Breast epithelium (tissue), 4 donors: ENCODE results near the gene UBXN7. TPM values are rescaled to one million over a fixed set of nuclear protein-coding genes. Genes with fewer than 3 reads are reported as not detected.
"Not testable (repeated sequence)": the region's sequence is repeated elsewhere in the genome, so short reads cannot be mapped to it uniquely, and the experiment has no call there.

Experiments used
- DNase-seq, 2 donors: peaks; one replicate each; pipeline ENCODE4 v3.0.0-alpha.2; 2019; ENCODE audit warnings: low spot score in 2 of 2
- H3K27ac ChIP-seq, 2 donors: fragments of 200-600 bp; sonication (generic) in 1 of 2; one replicate each; pipeline ENCODE4 v1.5.1; 2016 to 2019; ENCODE audit warnings: mild to moderate bottlenecking in 1 of 2
- H3K27me3 ChIP-seq, 2 donors: fragments of 200-600 bp; sonication (generic) in 1 of 2; one replicate each; pipeline versions ENCODE4 v1.5.1 to v1.6.0; 2017 to 2019; ENCODE audit warnings: control low read depth in 1 of 2, mild to moderate bottlenecking in 1 of 2
- H3K36me3 ChIP-seq: fragments of 200-600 bp; one replicate; pipeline ENCODE4 v1.5.1; 2019
- H3K4me1 ChIP-seq, 2 donors: fragments of 200-600 bp; sonication (generic); one replicate each; pipeline ENCODE4 v1.5.1; 2016 to 2019; ENCODE audit warnings: control low read depth in 1 of 2
- H3K4me3 ChIP-seq, 3 donors: fragments of 200-600 bp; sonication (generic); 1 replicate in 2 of 3; 2 replicates in 1 of 3; pipeline ENCODE4 v1.5.1; 2016 to 2019; ENCODE audit warnings: mild to moderate bottlenecking in 3 of 3, moderate library complexity in 2 of 3
- H3K9me3 ChIP-seq, 2 donors: fragments of 200-600 bp; sonication (generic) in 1 of 2; one replicate each; pipeline ENCODE4 v1.5.1; 2016 to 2019; ENCODE audit warnings: control low read depth in 1 of 2
- POLR2A ChIP-seq: fragments of 450-650 bp; IDR thresholded peaks from one replicate; pipeline ENCODE4 v1.6.1; 2016; ENCODE audit warnings: antibody characterized with exemption, mild to moderate bottlenecking, moderate library complexity
- POLR2AphosphoS5 ChIP-seq, 3 donors: sonication (generic); formaldehyde crosslinking; IDR thresholded peaks; one replicate each; pipeline ENCODE4 v1.6.1; 2017; ENCODE audit warnings: antibody characterized with exemption in 3 of 3
- intact Hi-C: fragments of 100-400 bp; cut with DNase I; formaldehyde crosslinking; loops from one replicate; pipeline ENCODE4 v1.15.1; 2023; ENCODE audit warnings: low total_unique reads
- total RNA-seq, 3 donors: library from RNA; depleted of rRNA; stranded (reverse); fragments of >200 nt; gene quantifications; one replicate each; pipeline ENCODE4 v1.1.0, GENCODE V29; 2016
- TF ChIP-seq, protein P1 (sequence below), 3 donors: fragments of 450-650 bp; IDR thresholded peaks; one replicate each; pipeline ENCODE4 v1.5.1; 2016 to 2017; ENCODE audit warnings: antibody characterized with exemption in 3 of 3, mild to moderate bottlenecking in 3 of 3, moderate library complexity in 3 of 3

Gene UBXN7
- total RNA-seq, 3 donors from 2014 or later: 21.4 to 25.8 (median 21.6) TPM

DNA sequence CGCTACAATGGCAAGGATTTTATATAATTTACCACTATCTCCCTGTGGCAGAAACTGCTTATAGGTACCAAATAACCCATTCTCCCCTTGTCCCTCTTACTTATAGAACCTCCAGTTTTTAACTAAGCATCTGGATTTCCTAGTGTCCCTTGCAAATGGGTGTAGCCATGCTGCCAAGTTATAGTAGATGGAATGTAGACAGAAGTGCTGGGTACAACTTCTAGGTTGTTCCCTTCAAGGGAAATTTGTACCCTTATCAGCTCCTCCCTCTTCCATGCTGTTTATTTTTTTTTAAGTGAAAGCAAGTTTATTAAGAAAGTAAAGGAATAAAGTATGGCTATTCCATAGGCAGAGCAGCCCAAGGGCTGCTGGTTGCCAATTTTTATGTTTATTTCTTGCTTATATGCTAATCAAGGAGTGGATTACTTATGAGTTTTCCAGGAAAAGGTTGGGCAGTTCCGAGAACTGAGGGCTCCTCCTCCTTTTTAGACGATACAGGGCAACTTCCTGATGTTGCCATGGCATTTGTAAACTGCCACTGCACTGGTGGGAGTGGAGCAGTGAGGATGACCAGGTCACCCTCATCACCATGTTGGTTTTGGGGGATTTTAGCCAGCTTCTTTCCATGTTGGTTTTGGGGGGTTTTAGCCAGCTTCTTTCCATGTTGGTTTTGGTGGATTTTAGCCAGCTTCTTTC, 53.9 kb downstream of the UBXN7 start:
- no peak overlapping the region for H3K4me3 ChIP-seq
- H3K4me1 ChIP-seq: no peaks in the 10 kb centered on the region
- TF ChIP-seq POLR2AphosphoS5 (IDR thresholded peaks at IDR 0.05) (no peak), POLR2A (no peak)
- TF ChIP-seq, protein P1, sequence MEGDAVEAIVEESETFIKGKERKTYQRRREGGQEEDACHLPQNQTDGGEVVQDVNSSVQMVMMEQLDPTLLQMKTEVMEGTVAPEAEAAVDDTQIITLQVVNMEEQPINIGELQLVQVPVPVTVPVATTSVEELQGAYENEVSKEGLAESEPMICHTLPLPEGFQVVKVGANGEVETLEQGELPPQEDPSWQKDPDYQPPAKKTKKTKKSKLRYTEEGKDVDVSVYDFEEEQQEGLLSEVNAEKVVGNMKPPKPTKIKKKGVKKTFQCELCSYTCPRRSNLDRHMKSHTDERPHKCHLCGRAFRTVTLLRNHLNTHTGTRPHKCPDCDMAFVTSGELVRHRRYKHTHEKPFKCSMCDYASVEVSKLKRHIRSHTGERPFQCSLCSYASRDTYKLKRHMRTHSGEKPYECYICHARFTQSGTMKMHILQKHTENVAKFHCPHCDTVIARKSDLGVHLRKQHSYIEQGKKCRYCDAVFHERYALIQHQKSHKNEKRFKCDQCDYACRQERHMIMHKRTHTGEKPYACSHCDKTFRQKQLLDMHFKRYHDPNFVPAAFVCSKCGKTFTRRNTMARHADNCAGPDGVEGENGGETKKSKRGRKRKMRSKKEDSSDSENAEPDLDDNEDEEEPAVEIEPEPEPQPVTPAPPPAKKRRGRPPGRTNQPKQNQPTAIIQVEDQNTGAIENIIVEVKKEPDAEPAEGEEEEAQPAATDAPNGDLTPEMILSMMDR (IDR thresholded peaks at IDR 0.05): no peak
- intact Hi-C loops: no loop called here
- DNase-seq: no peak
- H3K27me3 ChIP-seq: no peaks in the 10 kb centered on the region
- no peak overlapping the region for H3K27ac ChIP-seq
- no peaks in the 10 kb centered on the region for H3K36me3 ChIP-seq
- H3K9me3 ChIP-seq: no peaks in the 10 kb centered on the region

- TF ChIP-seq, protein P1 (IDR thresholded peaks at IDR 0.05): no peak
- TF ChIP-seq POLR2AphosphoS5 (IDR thresholded peaks at IDR 0.05): no peak
- Histone ChIP-seq H3K4me3 (no peak overlapping the region), H3K9me3 (no peaks in the 10 kb centered on the region), H3K4me1 (no peaks in the 10 kb centered on the region), H3K27ac (no peak overlapping the region), H3K27me3 (no peaks in the 10 kb centered on the region), H3K36me3 (no peaks in the 10 kb centered on the region)
- intact Hi-C loops: no loop called here
- DNase-seq: no peak
Observed at GRCh38 chr3:196377321-196377720, 54.9 kb downstream of the UBXN7 start.

DNA sequence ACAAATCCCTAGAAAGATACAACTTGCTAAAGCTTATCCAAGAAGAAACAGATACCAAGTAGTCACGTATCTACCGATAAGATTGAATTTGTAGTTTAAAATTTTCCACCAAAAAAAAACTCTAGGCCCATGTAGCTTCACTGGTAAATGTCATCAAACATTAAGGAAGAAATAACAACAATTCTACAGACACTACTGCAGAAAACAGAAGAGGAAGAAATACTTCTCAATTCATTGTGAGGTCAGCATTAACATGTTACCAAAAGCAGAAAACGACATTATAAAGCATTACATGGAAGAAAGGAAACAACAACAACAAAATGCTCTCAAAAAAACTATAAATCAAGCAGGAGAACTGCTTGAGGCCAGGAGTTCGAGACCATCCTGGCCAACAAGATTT, 66.5 kb downstream of the UBXN7 start:
- Histone ChIP-seq H3K9me3 (no peaks in the 10 kb centered on the region), H3K36me3 (no peaks in the 10 kb centered on the region), H3K4me1 (no peaks in the 10 kb centered on the region), H3K27me3 (no peaks in the 10 kb centered on the region), H3K4me3 (no peak overlapping the region), H3K27ac (no peak overlapping the region)
- TF ChIP-seq, protein P1 (IDR thresholded peaks at IDR 0.05): no peak
- TF ChIP-seq POLR2AphosphoS5 (IDR thresholded peaks at IDR 0.05): no peak
- no peak for TF ChIP-seq POLR2A
- intact Hi-C loops: no loop called here
- DNase-seq: no peak

DNA sequence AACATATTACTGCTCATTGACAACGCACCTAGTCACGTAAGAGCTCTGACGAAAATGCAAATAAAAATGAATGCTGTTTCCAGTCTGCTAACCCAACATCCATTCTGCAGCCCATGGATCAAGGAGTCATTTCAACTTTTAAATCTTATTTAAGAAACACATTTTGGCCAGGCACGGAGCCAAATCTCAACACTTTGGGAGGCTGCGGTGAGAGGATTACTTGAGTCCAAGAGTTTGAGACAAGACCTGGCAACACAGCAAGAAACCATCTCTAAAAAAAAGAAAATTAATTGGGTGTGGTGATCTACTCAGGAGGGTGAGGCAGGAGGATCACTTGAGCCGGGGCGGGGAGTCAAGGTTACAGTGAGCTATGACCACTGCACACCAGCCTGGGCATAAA, 71.6 kb downstream of the UBXN7 start:
- intact Hi-C loops: no loop called here
- H3K27ac ChIP-seq: no peak overlapping the region
- no peak overlapping the region for H3K4me3 ChIP-seq
- DNase-seq: no peak
- no peak for TF ChIP-seq POLR2A
- TF ChIP-seq POLR2AphosphoS5 (IDR thresholded peaks at IDR 0.05): no peak
- TF ChIP-seq, protein P1 (IDR thresholded peaks at IDR 0.05): no peak
- no peaks in the 10 kb centered on the region for H3K36me3 ChIP-seq
- no peaks in the 10 kb centered on the region for H3K9me3 ChIP-seq
- no peaks in the 10 kb centered on the region for H3K27me3 ChIP-seq
- H3K4me1 ChIP-seq: no peaks in the 10 kb centered on the region

- DNase-seq, H3K4me1 ChIP-seq, H3K27me3 ChIP-seq, H3K4me3 ChIP-seq, H3K27ac ChIP-seq, intact Hi-C loops, H3K36me3 ChIP-seq, H3K9me3 ChIP-seq: not testable (repeated sequence)
Observed at GRCh38 chr3:196358540-196358939, 73.7 kb downstream of the UBXN7 start.

- no peak for DNase-seq
- Histone ChIP-seq H3K27ac (no peak overlapping the region), H3K9me3 (no peaks in the 10 kb centered on the region), H3K36me3 (no peaks in the 10 kb centered on the region), H3K4me1 (no peaks in the 10 kb centered on the region), H3K27me3 (no peaks in the 10 kb centered on the region), H3K4me3 (no peak overlapping the region)
- TF ChIP-seq, protein P1 (IDR thresholded peaks at IDR 0.05): no peak
- TF ChIP-seq POLR2A: no peak
- intact Hi-C loops: no loop called here
Observed at GRCh38 chr3:196357905-196358304, 74.3 kb downstream of the UBXN7 start.
